ENCODE measurements around the gene SPATA20. TPM values are rescaled to one million over a fixed set of nuclear protein-coding genes. Genes with fewer than 3 reads are reported as not detected.

The SPATA20 gene
- total and polyA plus RNA-seq, 8 donors: 26.9 to 80.8 (median 39.0) TPM

DNA sequence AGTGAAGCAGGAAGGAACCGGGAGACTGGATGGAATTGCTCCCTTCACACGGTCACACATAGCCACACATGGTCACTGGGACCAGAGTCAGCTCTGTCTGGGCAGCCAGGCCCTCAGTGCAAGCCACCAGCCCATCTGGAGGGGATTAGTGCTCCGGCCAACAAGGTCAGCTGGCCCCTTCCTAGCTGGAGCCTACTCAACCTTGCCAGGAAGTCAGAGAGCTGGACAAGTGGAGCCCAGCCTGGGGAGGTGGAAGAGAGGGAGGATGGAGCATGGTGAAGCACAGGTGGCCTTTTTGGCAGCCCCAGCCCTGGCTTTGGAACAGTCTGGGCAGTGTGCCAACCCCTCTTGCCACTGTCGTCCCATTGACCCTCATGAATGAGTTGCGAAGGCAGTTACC, 9.8 kb downstream of the SPATA20 start:
- Histone ChIP-seq H3K4me3 (no peak overlapping the region), H3K27me3 (peaks cover 0 to 12% (median 2%) of the 10 kb centered on the region in 4 donors), H3K4me1 (peaks cover 9 to 24% (median 21%) of the 10 kb centered on the region in 3 donors), H3K9me3 (no peaks in the 10 kb centered on the region), H3K36me3 (peaks cover 0 to 7% (median 0%) of the 10 kb centered on the region in 3 donors), H3K27ac (no peak overlapping the region)
- intact Hi-C loops (cut with DNase I): no loop called here
- FAIRE-seq (no peak), DNase-seq (peak in 2 of 6 donors; percentile 62 to 72), ATAC-seq (no peak)
- no peak for TF ChIP-seq CTCF (IDR thresholded peaks at IDR 0.05)
- 45 to 60% methylated on average over 5 of the region's 5 CpGs for WGBS, 2 donors

DNA sequence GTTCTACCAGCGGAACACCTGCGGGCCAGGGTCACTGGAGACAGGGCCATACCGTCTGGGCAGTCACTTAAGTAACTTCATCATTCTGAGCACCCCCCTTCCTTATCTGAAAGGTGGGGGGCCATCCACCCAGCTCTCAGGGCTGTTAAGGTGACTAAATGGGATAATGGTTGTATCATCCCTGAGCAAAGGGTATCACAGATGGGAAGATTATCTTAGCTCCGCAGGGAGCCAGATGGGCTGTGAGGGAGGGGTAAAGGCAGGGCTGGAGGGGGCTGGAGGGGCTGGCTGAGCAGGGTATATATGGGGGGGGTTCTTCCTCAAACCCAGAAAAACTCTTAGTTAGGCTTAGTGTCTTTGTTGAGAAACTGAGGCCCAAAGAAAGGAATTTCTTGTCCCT, 10.7 kb downstream of the SPATA20 start:
- peaks cover 0 to 12% (median 2%) of the 10 kb centered on the region in 4 donors for H3K27me3 ChIP-seq

DNA sequence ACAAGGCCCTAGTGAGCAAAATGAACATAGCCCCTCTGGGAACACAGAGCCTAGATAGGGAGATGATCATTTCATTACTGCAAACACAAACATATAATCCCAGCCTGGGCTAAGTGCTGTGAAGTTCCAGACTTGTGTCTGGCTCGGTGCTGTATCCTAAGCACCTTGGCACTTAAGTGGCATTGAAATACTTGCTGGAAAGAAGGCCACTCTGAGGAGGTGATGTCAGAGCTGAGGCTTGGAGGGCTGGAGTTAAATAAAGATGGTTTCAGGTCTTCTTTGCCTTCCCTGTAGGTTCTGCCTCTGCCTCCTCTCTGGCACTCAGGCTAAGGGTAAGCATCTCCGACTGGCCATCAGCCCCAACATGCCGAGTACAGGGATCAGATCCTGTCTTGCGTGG, 11.1 kb downstream of the SPATA20 start:
- no peak for ATAC-seq

More for the DNA sequence above, 10.7 kb downstream of the SPATA20 start:
- no peak for TF ChIP-seq CTCF (IDR thresholded peaks at IDR 0.05)
- intact Hi-C loops (cut with DNase I): no loop called here
- Histone ChIP-seq H3K27ac (no peak overlapping the region), H3K9me3 (no peaks in the 10 kb centered on the region), H3K4me3 (no peak overlapping the region), H3K36me3 (peaks cover 0 to 6% (median 0%) of the 10 kb centered on the region in 3 donors), H3K4me1 (peaks cover 9 to 24% (median 21%) of the 10 kb centered on the region in 3 donors)
- FAIRE-seq (no peak), DNase-seq (no peak), ATAC-seq (no peak)
- WGBS, 2 donors: 76 to 86% methylated on average over 4 of the region's 4 CpGs

GRCh38 chr17:50558581-50558940, 11.6 kb downstream of the SPATA20 start:
- WGBS, 2 donors: 28 to 34% methylated on average over 18 of the region's 18 CpGs

More for the DNA sequence above, 11.1 kb downstream of the SPATA20 start:
- no peak overlapping the region for H3K27ac ChIP-seq
- H3K4me3 ChIP-seq: no peak overlapping the region
- no peak for TF ChIP-seq CTCF (IDR thresholded peaks at IDR 0.05)
- 61 to 77% methylated on average over 4 of the region's 4 CpGs for WGBS, 2 donors
- no peak for DNase-seq
- peaks cover 0 to 6% (median 0%) of the 10 kb centered on the region in 3 donors for H3K36me3 ChIP-seq
- no peaks in the 10 kb centered on the region for H3K9me3 ChIP-seq
- peaks cover 0 to 12% (median 2%) of the 10 kb centered on the region in 4 donors for H3K27me3 ChIP-seq
- intact Hi-C loops (cut with DNase I): no loop called here
- H3K4me1 ChIP-seq: peaks cover 9 to 24% (median 21%) of the 10 kb centered on the region in 3 donors
- no peak for FAIRE-seq

More at GRCh38 chr17:50558581-50558940, 11.6 kb downstream of the SPATA20 start:
- peaks cover 0 to 12% (median 2%) of the 10 kb centered on the region in 4 donors for H3K27me3 ChIP-seq
- ATAC-seq (no peak), DNase-seq (peak in 1 of 6 donors; percentile 63), FAIRE-seq (no peak)
- H3K9me3 ChIP-seq: no peaks in the 10 kb centered on the region
- intact Hi-C loops (cut with DNase I): no loop called here
- H3K4me1 ChIP-seq: peaks cover 9 to 24% (median 21%) of the 10 kb centered on the region in 3 donors
- no peak for TF ChIP-seq CTCF (IDR thresholded peaks at IDR 0.05)
- H3K4me3 ChIP-seq: no peak overlapping the region
- H3K27ac ChIP-seq: no peak overlapping the region
- peaks cover 0 to 6% (median 0%) of the 10 kb centered on the region in 3 donors for H3K36me3 ChIP-seq

Measured in pancreas (tissue), 10 donors.